HG02571 (cell line): Measurements from ENCODE around the gene HAP1.
"Not testable (repeated sequence)": the region's sequence is repeated elsewhere in the genome, so short reads cannot be mapped to it uniquely, and the experiment has no call there.

Source experiments
- ATAC-seq: cut with Tn5 transposase; IDR thresholded peaks from one replicate; pipeline ENCODE4 v1.9.1; 2021; ENCODE audit warnings: mild to moderate bottlenecking, moderate library complexity; ENCODE audit not compliant: unreplicated experiment

The HAP1 gene, protein sequence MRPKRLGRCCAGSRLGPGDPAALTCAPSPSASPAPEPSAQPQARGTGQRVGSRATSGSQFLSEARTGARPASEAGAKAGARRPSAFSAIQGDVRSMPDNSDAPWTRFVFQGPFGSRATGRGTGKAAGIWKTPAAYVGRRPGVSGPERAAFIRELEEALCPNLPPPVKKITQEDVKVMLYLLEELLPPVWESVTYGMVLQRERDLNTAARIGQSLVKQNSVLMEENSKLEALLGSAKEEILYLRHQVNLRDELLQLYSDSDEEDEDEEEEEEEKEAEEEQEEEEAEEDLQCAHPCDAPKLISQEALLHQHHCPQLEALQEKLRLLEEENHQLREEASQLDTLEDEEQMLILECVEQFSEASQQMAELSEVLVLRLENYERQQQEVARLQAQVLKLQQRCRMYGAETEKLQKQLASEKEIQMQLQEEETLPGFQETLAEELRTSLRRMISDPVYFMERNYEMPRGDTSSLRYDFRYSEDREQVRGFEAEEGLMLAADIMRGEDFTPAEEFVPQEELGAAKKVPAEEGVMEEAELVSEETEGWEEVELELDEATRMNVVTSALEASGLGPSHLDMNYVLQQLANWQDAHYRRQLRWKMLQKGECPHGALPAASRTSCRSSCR

DNA sequence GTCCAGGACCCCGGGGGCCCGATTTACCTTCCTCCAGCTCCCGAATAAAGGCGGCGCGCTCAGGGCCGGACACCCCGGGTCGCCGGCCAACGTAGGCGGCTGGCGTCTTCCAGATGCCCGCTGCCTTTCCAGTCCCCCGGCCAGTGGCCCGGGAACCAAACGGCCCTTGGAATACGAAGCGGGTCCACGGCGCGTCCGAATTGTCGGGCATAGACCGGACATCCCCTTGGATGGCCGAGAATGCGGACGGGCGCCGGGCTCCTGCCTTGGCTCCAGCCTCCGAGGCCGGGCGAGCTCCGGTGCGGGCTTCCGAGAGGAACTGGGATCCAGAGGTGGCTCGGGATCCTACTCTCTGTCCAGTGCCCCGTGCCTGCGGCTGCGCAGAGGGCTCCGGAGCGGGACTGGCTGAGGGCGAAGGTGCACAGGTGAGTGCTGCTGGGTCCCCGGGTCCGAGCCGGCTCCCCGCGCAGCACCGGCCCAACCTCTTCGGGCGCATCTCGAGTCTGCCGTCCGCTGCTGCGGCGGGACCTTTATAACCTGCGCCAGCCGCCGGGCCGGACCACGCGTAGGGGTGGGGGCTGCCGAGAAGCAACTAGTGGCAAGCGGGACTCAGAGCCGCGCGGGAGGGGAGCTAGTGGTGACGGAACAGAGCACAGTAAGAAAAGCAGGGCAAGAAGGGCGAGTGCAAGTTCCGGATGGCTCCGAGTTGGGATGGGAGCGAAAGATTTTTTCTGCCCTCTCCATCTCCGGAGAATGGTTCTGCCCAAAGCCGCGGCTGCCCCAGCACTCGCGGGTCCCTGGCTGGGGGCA lies at the start of gene HAP1:
Gene HAP1, minus strand, starts transcription at position 505 of the 810 bp plus-strand sequence. Its CDS starts 9 bp downstream, at position 496.
- ATAC-seq, result no peak

DNA sequence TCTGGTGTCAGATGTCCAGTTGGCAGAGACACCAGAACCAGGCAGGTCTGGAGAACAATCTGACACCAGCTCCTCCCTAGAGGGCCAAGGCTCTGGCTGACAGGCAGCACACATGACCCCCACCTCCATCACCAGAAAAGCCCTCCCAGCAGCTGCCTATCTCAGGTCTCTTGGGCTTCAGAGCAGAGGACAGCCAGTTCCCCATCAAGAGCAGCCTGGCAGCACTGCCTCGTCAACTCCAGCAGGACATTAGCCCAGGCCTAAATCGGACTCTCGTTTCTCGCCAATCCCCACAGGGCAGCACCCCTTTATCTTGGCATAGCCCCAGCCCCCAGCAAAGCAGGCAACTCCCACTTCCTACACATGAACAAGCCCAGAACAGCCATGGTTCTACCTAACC lies 47.7 kb upstream of the HAP1 start:
- no peak for ATAC-seq

GRCh38 chr17:41781404-41782110 lies 47.1 kb upstream of the HAP1 start:
- ATAC-seq, result no peak

DNA sequence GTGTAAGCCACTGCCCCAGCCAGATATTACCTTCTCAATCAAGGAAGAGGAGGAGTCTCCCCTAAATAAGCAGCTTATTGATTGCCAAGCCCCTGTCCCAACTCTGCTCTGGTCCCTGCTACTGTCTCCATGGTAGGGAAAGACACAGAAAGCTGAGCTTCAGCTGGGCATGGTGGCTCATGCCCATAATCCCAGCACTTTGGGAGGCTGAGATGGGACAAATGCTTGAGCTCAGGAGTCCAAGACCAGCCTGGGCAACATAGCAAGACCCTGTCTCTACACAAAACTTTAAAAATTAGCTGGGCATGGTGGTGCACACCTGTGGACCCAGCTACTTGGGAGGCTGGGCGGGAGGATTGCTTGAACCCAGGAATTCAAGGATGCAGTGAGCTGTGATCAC lies 45.5 kb upstream of the HAP1 start:
- no peak for ATAC-seq

DNA sequence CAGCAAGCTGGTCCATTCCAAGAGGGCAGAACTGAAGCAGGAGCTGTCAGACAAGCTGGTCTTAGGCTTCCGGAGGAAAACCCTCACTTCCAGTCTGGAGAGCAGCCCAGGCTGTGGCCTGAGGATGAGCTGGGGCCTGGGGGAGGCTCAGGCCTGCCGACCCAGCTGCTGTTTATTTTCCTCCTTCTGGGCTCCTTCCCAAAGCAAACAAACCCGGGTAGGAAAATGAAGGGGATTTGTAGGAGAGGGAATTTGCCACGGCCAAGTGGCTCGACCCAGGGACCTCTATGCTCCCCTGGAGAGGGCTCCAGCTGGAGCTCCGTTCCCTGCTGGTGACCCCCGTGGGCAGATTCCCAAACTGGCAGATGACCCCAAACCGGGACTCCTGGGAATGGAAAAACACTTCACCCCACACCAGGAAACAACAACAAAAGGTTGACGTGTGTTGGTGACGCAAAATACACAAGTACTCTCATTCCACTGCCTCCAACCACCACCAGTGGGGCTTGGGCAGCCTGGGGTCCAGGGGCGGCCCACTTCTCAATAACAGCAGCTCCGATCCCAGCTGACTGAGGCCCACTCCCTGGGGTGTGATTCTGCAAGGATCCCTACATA lies 43.2 kb upstream of the HAP1 start:
- no peak for ATAC-seq

DNA sequence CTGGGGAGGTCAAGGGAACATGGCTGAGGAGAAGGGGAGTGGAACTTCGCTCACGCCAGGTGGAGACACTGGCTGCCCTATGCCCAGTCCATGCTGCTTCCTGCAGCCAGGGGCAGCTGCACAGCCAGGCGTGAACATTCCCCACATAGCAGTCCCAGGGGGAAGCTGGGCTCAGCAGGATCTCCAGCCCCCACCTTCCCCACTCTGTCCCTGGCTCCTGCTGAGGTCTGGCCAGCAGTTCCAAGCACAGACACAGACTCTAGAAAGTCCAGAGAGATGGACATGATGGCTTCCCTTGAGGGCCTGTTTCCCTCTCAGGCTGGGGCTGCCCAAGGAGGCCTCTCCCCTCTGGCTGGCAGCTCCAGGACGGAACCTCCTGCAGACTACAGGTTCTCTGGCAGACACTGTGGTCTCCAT lies 42.7 kb upstream of the HAP1 start:
- ATAC-seq, result no peak

GRCh38 chr17:41776262-41776900 lies 41.9 kb upstream of the HAP1 start:
- not testable (repeated sequence) for ATAC-seq

- no peak for ATAC-seq
These were observed 41.2 kb upstream of the HAP1 start for GRCh38 chr17:41775394-41776226.

DNA sequence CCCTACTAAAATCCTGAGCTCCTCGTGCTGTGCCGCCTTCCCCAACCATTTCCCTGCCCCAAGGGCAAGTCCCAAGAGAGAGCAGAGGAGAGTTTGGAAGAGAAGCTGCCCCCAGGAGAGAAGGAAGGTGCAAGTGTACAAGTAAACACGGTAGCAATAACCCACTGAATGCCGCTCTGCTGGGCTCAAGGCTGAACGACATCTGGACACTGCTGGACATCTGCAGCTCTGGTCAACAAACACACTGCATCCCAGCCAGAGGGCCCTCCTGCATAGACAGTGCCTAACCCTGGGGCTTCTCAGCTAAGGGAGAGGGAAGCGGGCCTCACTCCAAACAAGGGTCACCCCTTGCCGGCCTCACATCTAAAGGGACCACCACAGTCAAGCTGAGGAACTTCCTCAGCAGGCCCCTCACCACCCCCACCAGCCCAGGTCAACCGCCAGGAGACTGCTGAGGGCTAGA lies 39.3 kb upstream of the HAP1 start:
- no peak for ATAC-seq

- no peak for ATAC-seq
These were observed 38.7 kb upstream of the HAP1 start for GRCh38 chr17:41773190-41773588.

GRCh38 chr17:41772586-41773189 lies 38.2 kb upstream of the HAP1 start:
- ATAC-seq, result no peak

DNA sequence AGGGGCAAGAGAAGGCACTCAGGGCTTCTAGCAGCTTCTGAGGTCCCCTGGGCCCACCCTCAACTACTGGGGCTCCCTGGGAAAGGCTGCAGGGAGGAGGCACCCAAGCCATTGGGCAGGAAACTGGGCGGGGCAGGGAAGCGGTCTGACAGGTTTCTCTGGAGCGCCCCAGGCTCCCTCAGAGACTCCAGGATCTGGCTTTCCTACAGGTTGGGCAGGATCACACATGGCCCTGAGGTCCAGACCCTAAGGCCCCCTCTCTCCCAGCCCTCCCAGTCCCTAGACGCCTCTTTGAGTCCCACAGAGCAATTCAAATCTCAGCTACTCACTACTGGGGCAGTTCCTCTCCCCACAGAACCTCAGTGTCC lies 37.8 kb upstream of the HAP1 start:
- no peak for ATAC-seq

GRCh38 chr17:41771389-41772206 lies 37.2 kb upstream of the HAP1 start:
- ATAC-seq, result no peak

- no peak for ATAC-seq
These were observed 35.5 kb upstream of the HAP1 start for GRCh38 chr17:41769985-41770384.

GRCh38 chr17:41769346-41769862 lies 35.0 kb upstream of the HAP1 start:
- ATAC-seq, result no peak

DNA sequence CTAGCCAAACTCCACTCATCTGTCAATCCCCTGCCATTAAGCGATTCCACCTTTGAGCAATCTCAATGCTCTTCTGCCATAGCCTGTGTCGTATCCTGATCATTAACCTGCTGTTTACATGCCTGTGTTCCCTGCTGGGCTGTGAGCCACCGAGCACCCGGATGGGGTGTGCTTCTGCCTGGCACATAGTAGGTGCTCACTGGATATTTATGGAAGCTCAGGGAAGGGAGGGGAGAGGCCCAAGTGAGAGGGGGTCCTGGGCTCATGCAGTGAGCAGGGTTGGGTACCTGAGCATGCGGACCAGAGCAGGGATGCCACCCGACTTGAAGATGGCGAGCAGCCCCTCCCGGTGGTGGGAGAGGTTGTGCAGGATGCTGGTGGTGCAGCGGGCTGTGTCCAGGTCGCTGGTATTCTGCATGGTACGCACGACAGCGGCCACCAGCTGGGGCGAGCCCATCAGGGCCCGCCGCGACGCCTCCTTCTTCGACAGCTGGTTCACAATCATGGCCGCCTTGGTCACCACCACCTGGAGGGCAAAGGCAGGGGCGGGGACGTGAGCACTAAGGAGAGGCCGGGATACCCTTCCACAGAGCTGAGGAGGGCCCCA lies 34.3 kb upstream of the HAP1 start:
- ATAC-seq, result no peak

DNA sequence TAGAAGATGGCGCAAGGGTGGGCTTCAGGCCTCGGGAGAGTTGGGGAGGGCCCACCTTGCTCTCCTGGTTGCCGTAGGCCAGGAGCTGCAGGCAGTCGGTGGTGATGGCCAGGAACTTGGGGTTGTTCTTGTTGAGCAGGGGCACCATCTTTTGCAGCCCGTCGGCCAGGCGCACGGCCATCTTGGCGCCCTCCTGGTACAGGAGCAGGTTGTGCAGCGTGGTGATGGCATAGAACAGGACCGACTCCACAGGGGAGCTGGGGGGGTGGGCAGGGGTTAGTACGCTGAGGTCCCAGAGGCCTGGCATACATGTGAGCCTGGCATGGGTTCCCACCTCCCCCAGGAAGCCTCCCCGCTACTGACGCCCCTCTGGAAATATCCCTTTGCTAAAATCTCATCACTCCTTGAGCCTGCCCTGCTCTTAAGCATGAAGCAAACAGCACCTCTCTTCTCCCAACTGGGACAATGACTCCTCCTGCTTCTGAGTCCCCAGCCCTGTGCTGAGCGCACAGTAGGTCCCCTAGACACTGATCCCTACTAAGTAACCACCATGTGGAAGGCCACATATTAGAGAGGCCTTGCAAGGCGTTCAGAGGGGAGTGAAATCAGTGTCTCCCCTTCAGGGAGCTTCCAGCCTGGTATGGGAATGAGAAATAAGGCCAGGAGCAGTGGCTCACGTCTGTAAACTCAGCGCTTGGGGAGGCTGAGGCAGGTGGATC lies 33.0 kb upstream of the HAP1 start:
- no peak for ATAC-seq
